Kidney epithelial cell (primary cell): ENCODE measurements around the gene SLC25A17. TPM values are rescaled to one million over a fixed set of nuclear protein-coding genes. Genes with fewer than 3 reads are reported as not detected.

Experiments used
- DNase-seq: peaks from one replicate; pipeline ENCODE4 v3.0.0-alpha.2; 2010; ENCODE audit warnings: low read depth
- H3K27me3 ChIP-seq: 2 replicates; pipeline ENCODE4 v1.6.0; 2011; ENCODE audit warnings: low read length; ENCODE audit not compliant: control insufficient read depth, insufficient read depth
- H3K36me3 ChIP-seq: 2 replicates; pipeline ENCODE4 v1.5.1; 2011; ENCODE audit warnings: low read length; ENCODE audit not compliant: control insufficient read depth, insufficient read depth
- H3K4me3 ChIP-seq: 2 replicates; pipeline ENCODE4 v1.5.1; 2011; ENCODE audit warnings: low read depth, mild to moderate bottlenecking, control low read depth, low read length
- total RNA-seq: library from RNA; depleted of rRNA; stranded (reverse); fragments of >200 nt; gene quantifications from 2 replicates; pipeline ENCODE4 v1.2.3, GENCODE V29; 2015
- TF ChIP-seq, protein P1 (sequence below): IDR thresholded peaks from 2 replicates; pipeline ENCODE4 v1.5.1; 2011; ENCODE audit warnings: mild to moderate bottlenecking, moderate library complexity, low read length, control low read depth, inconsistent platforms; ENCODE audit not compliant: insufficient read depth, poor library complexity, severe bottlenecking

The SLC25A17 gene
- total RNA-seq, 1 donor from 2014 or later, result 21.6 TPM

DNA sequence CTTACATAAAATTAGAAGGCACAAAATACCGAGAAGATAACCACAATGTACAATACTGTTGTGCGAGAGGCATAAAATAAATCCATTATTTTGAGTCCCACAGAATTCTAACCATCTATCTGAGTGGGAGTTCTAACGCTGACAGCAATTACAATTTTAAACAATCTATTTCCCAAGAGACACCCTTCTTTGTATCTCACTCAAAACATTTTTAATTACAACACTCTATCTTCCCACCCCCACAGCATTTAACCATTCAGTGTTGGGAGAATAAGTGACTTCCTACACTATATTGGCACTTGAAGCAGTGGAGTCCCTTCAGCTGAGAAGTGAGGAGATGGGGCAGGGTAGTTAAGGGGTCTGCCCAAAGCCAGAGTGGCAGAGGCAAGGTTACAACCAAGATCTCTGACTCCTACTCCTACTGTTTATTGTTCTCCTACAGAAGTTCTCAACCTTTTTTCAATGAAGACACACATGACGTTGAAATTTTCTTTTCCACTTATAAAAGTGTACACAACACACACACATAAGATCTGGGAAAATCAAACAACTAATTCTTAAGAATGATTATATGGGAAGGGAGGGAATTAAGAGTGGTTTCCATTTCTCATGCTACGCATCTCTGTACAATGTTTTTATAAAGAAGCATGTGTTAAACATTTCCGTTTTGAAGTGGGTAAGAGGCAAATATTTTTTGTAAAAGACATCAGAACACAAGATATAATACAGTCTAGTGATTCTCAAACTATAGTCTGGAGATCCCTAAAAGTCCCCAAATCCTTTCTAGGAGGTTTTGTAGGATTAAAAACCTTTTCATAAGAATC is 10.9 kb downstream of the SLC25A17 start:
- no peak for DNase-seq
- H3K27me3 ChIP-seq, result no peaks in the 10 kb centered on the region
- no peak overlapping the region for H3K4me3 ChIP-seq
- TF ChIP-seq, protein P1, sequence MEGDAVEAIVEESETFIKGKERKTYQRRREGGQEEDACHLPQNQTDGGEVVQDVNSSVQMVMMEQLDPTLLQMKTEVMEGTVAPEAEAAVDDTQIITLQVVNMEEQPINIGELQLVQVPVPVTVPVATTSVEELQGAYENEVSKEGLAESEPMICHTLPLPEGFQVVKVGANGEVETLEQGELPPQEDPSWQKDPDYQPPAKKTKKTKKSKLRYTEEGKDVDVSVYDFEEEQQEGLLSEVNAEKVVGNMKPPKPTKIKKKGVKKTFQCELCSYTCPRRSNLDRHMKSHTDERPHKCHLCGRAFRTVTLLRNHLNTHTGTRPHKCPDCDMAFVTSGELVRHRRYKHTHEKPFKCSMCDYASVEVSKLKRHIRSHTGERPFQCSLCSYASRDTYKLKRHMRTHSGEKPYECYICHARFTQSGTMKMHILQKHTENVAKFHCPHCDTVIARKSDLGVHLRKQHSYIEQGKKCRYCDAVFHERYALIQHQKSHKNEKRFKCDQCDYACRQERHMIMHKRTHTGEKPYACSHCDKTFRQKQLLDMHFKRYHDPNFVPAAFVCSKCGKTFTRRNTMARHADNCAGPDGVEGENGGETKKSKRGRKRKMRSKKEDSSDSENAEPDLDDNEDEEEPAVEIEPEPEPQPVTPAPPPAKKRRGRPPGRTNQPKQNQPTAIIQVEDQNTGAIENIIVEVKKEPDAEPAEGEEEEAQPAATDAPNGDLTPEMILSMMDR, result no peak
- H3K36me3 ChIP-seq, result no peaks in the 10 kb centered on the region

DNA sequence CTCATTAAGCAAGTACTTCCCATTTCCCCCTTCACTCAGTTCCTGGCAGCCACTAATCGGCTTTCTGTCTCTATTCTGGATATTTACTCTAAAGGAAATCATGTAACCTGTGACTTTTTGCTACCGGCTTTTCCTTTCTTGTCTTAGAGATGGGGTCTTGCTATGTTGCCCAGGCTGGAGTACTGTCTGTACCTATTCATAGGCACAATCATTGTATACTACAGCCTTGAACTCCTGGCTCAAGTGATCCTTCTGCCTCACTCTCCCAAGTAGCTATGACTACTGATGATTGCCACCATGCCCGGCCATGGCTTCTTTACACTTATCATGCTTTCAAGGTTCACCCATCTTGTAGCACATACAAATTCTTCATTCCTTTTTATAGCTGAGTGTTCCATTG is 12.4 kb downstream of the SLC25A17 start:
- Histone ChIP-seq H3K4me3 (no peak overlapping the region), H3K27me3 (no peaks in the 10 kb centered on the region), H3K36me3 (no peaks in the 10 kb centered on the region)
- TF ChIP-seq, protein P1, result no peak
- DNase-seq, result no peak

DNA sequence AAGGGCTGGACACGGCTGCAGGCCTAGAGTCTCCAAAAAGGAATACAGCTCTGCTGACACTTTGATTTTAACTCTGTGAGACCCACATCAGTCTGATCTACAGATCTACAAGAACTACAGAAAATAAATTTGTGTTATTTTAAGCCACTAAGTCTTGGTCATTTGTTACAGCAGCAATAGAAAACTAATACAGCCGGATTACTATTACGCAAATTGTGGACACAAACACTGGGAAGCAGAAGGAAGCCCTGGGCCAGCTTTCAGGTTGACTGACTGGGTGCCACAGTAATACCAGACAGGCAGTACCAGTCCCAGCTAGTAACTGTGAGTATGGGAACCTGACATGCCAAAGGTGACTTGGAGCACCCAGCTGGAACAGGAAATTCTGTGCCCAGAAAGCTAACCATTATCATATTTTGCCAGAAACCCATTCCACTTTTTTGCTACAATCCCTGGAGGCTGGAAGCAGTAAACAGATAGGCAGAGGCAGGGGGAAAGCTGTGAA is 13.4 kb downstream of the SLC25A17 start:
- no peak overlapping the region for H3K4me3 ChIP-seq
- TF ChIP-seq, protein P1, result no peak
- no peak for DNase-seq
- H3K27me3 ChIP-seq, result no peaks in the 10 kb centered on the region
- H3K36me3 ChIP-seq, result no peaks in the 10 kb centered on the region

DNA sequence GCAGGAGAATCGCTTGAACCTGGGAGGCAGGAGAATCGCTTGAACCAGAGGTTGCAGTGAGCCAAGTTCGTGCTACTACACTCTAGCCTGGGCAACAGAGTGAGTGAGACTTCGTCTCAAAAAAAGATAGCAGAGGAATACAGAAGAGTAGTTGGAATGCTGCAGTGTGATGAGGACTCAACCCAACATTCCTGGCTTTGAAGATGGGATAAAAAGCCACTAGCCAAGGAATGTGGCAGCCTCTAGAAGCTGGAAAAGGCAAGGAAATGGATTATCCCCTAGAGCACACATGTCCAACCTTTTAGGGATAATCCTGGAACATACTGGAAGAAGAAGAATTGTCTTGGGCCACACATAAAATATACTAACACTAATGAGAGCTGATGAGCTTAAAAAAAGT is 13.9 kb downstream of the SLC25A17 start:
- no peak overlapping the region for H3K4me3 ChIP-seq
- TF ChIP-seq, protein P1, result no peak
- no peaks in the 10 kb centered on the region for H3K27me3 ChIP-seq
- H3K36me3 ChIP-seq, result no peaks in the 10 kb centered on the region
- no peak for DNase-seq

DNA sequence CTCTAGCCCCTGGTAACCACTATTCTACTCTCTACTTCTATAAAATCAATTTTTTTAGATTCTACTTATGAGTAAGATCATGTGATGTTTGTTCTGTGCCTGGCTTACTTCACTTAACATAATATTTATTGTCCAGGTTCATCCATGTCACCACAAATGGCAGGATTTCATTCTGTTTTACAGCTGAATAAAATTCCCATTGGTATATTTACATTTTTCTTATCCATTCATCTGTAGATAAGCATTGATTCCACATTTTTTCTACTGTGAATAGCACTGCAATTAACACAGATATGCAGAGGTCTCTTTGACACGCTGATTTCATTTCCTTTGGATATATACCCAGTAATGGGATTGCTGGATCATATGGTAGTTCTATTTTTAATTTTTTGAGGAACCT is 15.8 kb downstream of the SLC25A17 start:
- TF ChIP-seq, protein P1, result no peak
- no peak overlapping the region for H3K4me3 ChIP-seq
- no peaks in the 10 kb centered on the region for H3K27me3 ChIP-seq
- DNase-seq, result no peak
- no peaks in the 10 kb centered on the region for H3K36me3 ChIP-seq
